ENCODE data around the gene GRAMD2B.
"Not testable (repeated sequence)": the region's sequence is repeated elsewhere in the genome, so short reads cannot be mapped to it uniquely, and the experiment has no call there.

DNA sequence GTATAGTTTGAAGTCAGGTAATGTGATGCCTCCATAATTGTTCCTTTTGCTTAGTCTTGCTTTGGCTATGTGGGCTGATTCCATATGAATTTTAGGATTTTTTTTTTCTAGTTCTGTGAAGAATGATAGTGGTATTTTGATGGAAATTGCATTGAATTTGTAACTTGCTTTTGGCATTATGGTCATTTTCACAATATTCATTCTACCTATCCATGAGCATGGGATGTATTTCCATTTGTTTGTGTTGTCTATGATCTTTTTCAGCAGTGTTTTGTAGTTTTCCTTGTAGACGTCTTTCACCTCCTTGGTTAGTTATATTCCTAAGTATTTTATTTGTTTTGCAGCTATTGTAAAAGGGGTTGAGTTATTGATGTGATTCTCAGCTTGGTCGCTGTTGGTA is 42.9 kb upstream of the GRAMD2B start:
- not testable (repeated sequence) for TF ChIP-seq CTCF (IDR thresholded peaks at IDR 0.05; ENCODE audit: control extremely low read depth in 1 of 3, insufficient read depth in 1 of 3, low read depth in 1 of 3, low read length in 3 of 3); NRF1 (IDR thresholded peaks at IDR 0.05; ENCODE audit: low read depth, low read length); CREB1 (IDR thresholded peaks at IDR 0.05)

Measured in H1 (cell line).